Retinal pigment epithelial cell (primary cell): ENCODE results near the gene CSN3.

Source experiments
- DNase-seq: peaks from one replicate; pipeline ENCODE4 v3.0.0-alpha.2; 2010; ENCODE audit warnings: low read depth
- H3K4me3 ChIP-seq: 2 replicates; pipeline ENCODE4 v1.5.1; 2011; ENCODE audit warnings: mild to moderate bottlenecking, low read length, control low read depth, moderate library complexity
- CTCF ChIP-seq: conservative IDR thresholded peaks from 2 replicates; pipeline ENCODE4 v1.5.1; 2011; ENCODE audit warnings: low read depth, low read length, control low read depth, inconsistent platforms

The CSN3 gene

DNA sequence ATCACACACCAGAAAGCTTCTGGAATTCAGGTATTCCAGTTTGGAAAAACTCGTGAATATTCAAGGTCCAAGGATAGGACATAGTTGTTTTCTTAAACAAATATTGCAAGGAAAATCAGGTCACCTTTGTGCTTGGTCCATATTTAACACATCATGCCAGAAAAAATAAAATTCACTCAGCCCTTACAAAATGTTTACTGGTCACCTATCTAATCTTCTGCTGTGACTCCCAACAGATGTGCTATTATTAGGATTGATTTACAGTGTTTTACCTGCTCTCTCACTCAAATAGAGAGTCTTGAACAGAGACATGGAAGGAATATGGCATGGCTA, 9.5 kb downstream of the CSN3 start:
- no peak for TF ChIP-seq CTCF
- DNase-seq = no peak
- no peak overlapping the region for H3K4me3 ChIP-seq

GRCh38 chr4:70269674-70270073, 27.3 kb downstream of the CSN3 start:
- H3K4me3 ChIP-seq = no peak overlapping the region
- TF ChIP-seq CTCF = peak; percentile 47
- DNase-seq = no peak

DNA sequence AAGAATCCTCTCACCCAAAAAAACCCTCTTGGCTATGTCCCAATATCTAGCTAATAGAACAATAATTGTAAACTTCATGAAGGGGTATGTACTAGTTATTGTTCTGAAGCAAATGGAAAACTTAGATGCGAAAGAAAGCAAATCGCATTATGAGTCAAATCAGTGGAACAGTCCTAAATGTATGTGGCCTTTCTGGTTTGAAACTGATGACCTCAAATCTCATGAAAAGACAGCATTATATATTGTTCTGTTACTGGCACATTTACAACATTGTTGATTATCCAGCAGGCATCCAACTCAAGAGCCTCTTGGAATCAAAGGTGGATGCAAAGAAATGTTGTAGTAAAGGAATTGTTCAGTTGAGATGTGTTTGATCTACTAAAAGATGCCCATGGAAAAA, 34.7 kb downstream of the CSN3 start:
- H3K4me3 ChIP-seq = no peak overlapping the region
- no peak for TF ChIP-seq CTCF
- no peak for DNase-seq

DNA sequence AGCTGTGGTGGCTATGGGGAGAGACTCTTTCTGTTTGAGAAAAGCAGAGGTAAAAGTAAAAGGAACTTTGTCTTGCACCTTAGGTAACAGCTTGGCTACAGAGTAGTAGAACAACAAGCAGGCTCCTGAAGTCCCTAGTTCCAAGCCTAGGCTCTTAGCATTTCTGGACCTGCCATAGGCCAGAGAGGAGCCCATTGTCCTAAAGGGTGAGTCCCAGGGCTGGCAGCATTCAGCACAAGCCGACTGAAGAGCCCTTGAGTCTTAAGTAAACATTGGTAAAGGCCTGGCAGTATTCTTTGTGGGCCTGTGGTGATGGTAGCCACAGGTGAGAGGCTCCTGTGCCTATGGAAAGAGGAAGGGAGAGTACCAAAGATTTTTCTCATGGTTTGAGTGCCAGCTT, 38.2 kb downstream of the CSN3 start:
- H3K4me3 ChIP-seq = no peak overlapping the region
- no peak for TF ChIP-seq CTCF
- DNase-seq = no peak

- DNase-seq = no peak
- TF ChIP-seq CTCF = no peak
- H3K4me3 ChIP-seq = no peak overlapping the region
Measured at GRCh38 chr4:70288651-70289050, 46.3 kb downstream of the CSN3 start.

- no peak for DNase-seq
- no peak overlapping the region for H3K4me3 ChIP-seq
- TF ChIP-seq CTCF = no peak
Measured at GRCh38 chr4:70291341-70291740, 48.9 kb downstream of the CSN3 start.

DNA sequence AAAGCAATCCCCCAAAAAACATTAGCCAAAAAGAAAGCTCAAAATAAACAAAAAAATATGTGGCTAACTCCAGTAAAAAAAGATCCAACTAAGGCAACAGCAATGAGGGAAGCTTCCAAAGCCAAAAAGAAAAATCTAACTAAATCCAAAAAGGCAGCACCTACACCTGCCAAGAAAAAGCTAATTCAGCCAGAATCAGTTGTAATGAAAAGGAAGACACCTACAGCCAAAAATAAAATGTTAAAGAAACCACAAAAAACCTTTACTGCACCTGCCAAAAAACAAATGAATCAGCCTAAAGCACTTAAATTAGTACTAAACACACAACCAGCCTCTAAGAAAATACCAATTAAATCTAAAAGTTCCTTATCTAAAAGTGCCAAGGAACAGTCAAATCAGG, 55.2 kb downstream of the CSN3 start:
- DNase-seq = no peak
- no peak overlapping the region for H3K4me3 ChIP-seq
- no peak for TF ChIP-seq CTCF
